GM06990 (cell line): ENCODE results near the gene OXCT2.
"Not testable (repeated sequence)": the region's sequence is repeated elsewhere in the genome, so short reads cannot be mapped to it uniquely, and the experiment has no call there.

Source experiments
- DNase-seq: peaks from one replicate; pipeline ENCODE4 v3.0.0-alpha.2; 2011; ENCODE audit not compliant: insufficient read length; ENCODE audit errors: extremely low read depth
- H3K27me3 ChIP-seq: replicated peaks from 2 replicates; pipeline ENCODE4 v1.6.0; 2011; ENCODE audit warnings: low read length; ENCODE audit not compliant: control insufficient read depth, insufficient read depth
- H3K36me3 ChIP-seq: 2 replicates; pipeline ENCODE4 v1.5.1; 2011; ENCODE audit warnings: low read length; ENCODE audit not compliant: control insufficient read depth, insufficient read depth
- H3K4me3 ChIP-seq: replicated peaks from 2 replicates; pipeline ENCODE4 v1.5.1; 2011; ENCODE audit warnings: low read depth, mild to moderate bottlenecking, control low read depth, low read length
- TF ChIP-seq, protein P1 (sequence below): IDR thresholded peaks from 2 replicates; pipeline ENCODE4 v1.5.1; 2011; ENCODE audit warnings: low read length, control low read depth, mild to moderate bottlenecking, inconsistent platforms; ENCODE audit not compliant: insufficient read depth, poor library complexity, severe bottlenecking

The OXCT2 gene

DNA sequence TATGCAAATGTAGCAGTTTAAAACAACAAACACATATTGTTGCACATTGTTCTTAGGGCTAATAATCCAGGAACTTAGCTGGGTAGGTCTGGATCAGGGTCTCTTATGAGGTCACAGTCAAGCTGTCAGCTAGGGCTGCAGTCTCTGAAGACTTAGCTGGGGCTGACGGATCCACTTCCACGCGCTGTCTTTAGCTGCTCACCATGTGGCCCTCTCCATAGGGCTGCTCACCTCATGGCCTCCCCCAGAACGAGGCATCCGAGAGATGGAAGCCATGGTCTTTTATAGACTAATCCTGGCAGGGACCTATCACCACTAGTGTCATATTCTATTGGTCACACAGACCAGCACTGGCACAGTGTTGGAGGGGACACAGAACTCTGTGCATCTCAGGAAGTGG is 8.7 kb upstream of the OXCT2 start:
- no peak for DNase-seq
- Histone ChIP-seq H3K4me3 (no peak overlapping the region), H3K27me3 (no peaks in the 10 kb centered on the region), H3K36me3 (no peaks in the 10 kb centered on the region; the same call in 1 of the 2 replicates)
- TF ChIP-seq, protein P1, sequence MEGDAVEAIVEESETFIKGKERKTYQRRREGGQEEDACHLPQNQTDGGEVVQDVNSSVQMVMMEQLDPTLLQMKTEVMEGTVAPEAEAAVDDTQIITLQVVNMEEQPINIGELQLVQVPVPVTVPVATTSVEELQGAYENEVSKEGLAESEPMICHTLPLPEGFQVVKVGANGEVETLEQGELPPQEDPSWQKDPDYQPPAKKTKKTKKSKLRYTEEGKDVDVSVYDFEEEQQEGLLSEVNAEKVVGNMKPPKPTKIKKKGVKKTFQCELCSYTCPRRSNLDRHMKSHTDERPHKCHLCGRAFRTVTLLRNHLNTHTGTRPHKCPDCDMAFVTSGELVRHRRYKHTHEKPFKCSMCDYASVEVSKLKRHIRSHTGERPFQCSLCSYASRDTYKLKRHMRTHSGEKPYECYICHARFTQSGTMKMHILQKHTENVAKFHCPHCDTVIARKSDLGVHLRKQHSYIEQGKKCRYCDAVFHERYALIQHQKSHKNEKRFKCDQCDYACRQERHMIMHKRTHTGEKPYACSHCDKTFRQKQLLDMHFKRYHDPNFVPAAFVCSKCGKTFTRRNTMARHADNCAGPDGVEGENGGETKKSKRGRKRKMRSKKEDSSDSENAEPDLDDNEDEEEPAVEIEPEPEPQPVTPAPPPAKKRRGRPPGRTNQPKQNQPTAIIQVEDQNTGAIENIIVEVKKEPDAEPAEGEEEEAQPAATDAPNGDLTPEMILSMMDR = no peak

DNA sequence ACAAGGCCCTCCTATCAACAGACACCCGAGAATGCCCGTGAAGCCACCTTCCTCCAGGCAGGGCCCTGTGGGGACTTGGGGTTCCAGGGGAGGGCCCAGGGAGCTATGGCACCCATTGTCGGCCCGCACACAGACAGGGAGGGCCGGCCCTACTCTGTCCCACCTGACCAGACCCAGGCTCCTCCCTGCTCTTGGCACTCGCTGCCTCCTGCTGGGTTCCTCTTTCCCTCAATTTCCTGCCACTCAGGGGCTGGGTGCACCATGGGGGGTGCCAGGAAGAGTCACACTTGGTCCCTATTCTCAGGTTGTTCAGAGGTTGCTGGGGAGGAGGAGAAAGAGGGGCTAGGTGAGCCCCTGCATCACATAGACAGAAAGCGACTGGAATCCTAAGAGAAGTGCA is 8.0 kb upstream of the OXCT2 start:
- TF ChIP-seq, protein P1 = no peak
- no peaks in the 10 kb centered on the region for H3K27me3 ChIP-seq
- no peak overlapping the region for H3K4me3 ChIP-seq
- no peaks in the 10 kb centered on the region; the same call in 1 of the 2 replicates for H3K36me3 ChIP-seq
- no peak for DNase-seq

DNA sequence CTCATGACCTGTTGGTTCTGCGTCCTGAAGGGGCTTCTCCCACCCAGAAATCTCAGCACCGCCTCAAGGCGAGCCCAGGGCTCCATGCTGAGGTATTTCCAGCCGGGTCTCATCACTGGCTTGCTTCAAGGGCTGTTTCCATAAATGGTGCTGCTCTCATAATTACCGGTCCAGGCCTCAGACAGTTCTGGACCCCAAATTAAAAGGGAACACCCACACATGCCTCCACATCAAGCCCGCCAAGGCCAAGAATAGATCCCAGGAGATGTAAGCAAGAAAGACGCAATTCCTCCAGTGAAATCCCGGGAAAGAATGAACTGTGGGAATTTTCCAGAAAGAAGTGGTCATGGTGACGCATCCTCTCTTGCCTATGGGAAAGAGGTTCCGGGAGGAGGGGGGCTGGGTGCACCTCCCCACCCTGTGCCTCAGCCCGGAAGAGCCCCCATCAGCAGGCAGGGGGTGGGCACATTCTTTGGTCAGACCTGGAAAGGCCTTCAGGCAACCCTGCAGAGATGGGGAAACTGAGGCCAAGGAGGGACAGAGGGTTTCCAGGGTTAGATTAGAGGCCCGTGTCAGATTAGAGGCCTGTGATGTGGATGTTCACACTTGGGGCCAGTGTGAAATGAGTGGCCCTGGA is 7.4 kb upstream of the OXCT2 start:
- not testable (repeated sequence) for H3K27me3 ChIP-seq, H3K36me3 ChIP-seq, H3K4me3 ChIP-seq, DNase-seq

DNA sequence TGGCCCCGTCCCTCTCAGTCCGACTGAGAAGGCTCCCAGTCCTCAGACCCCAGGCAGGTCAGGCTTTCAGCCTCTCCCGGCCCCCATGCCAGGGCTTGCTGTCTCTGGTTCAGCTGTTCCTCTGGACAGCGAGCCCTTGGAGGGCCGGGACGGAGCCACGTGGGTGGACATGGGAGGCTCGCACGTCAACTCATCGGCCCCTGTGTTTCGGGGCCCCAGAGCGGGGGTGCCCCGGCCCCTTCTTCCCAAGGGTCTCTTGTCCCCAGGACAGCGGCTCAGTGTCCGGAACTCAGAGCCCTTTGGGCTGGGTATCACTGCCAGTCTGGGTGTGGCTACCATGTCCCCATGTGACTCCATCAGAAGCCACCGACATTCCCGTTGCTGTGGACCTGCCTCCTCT is 6.7 kb upstream of the OXCT2 start:
- H3K4me3 ChIP-seq, DNase-seq, H3K36me3 ChIP-seq, H3K27me3 ChIP-seq: not testable (repeated sequence)

DNA sequence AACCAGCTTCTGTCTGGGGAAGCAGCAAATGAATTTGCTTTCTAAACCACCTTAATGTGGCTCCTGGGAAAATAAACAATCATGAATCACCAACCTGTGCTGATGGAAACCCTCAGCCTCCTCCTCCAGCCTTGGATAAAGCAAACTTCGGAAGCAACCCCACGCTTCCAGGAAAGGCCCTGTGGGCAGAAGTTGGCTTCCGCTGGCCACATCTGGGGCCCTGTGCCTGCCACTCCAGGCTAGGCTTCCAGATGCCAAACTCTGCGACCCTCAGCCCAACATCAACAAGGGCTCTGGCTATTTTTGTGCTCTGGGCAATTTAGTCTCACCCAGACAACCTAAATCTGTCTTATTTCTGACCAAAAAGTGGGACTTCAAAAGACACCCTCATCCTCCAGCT is 6.2 kb upstream of the OXCT2 start:
- no peak overlapping the region for H3K4me3 ChIP-seq
- H3K27me3 ChIP-seq = no peaks in the 10 kb centered on the region
- no peaks in the 10 kb centered on the region; the same call in 1 of the 2 replicates for H3K36me3 ChIP-seq
- DNase-seq = no peak
- TF ChIP-seq, protein P1 = no peak

DNA sequence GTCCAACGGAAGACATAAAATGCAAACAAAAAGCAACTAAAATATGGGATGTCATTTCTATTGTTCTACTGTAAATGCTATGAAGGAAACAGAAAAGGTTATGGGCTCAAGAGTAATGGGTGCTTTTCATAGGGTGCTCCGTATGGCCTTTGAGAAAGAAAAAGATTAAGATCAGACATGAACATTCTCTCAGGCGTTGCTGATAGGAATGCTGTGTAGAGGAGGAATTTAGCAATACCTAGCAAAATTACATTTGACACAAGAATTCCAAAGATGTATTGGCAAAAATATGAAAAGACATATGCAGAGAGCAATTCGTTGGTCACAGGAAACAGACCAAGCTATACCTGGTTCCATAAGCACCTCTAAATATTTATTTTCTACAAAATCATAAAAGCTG is 5.7 kb upstream of the OXCT2 start:
- H3K4me3 ChIP-seq = no peak overlapping the region
- no peaks in the 10 kb centered on the region; the same call in 1 of the 2 replicates for H3K36me3 ChIP-seq
- TF ChIP-seq, protein P1 = no peak
- no peak for DNase-seq
- no peaks in the 10 kb centered on the region for H3K27me3 ChIP-seq

DNA sequence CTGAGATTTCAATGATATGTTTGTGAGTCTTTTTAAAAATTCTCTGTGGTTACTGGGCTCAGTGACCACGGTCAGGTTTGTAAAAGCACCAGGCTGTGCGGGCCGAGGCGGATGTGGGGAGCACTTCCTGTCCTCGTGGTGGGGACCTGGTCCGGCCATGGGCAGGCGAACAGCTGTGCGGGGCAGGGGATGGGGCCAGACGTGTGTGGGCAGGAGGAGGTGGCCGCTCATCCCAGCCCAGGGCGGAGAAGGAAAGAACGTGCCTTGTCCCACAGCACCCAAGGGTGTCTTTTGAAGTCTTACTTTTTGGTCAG is 5.2 kb upstream of the OXCT2 start:
- no peaks in the 10 kb centered on the region; the same call in 1 of the 2 replicates for H3K36me3 ChIP-seq
- peak; percentile 77 for DNase-seq
- H3K27me3 ChIP-seq = no peaks in the 10 kb centered on the region
- H3K4me3 ChIP-seq = no peak overlapping the region
- TF ChIP-seq, protein P1 = no peak

DNA sequence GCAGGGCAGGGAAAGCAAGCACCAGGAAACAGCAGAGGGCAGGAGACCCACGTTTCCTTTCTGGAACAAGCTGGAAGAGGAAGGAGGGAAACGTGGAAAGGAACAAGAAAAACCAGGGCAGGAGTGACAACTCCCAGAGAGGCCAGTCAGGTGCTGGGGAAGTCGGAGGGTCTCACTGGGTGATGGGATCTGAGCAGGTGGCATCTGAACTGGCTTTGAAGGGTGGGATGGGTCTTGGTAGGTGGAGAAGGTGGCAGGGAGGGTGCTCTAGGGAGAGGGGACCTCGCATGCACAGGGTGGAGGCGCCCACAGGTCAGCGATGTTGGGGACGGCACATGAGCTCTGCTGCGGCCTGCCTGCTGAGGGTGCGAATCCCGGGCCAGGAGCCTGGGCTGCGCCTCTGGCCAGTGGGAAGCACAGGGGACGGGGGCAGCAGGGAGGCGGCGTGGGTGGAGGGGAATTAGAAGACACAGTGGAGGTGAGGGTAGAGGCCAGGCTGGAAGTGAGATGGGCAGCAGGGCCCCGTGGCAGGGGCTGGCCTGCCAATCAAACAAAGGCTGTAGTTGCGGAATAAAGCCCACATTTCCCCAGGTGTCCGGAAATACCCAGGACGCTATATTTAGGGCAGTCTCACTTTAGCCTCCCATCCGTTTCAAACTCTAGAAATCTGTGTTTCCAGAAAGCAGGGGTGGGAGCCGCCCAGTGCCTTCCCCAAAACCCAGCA is 4.7 kb upstream of the OXCT2 start:
- H3K27me3 ChIP-seq, H3K36me3 ChIP-seq: not testable (repeated sequence)

DNA sequence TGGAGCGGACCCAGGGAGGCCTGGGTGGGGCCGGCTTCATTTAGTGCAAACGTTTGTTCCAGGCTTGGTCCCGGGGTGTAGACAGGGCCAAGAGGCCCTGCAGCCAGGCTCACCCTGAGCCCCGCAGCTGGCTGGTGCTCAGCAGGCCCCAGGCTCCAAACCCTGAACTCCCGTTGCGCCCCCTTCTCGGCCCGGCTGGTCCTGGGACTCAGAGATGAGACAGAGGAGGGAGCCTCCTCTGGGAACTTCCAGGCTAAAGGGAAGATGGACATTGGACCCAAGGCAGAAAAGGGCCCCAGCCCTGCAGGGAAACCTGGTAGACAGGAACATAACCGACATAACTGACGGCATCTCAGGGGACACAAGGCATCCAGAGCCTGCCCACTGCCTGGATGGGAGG is 4.0 kb upstream of the OXCT2 start:
- DNase-seq = not testable (repeated sequence)

More for the DNA sequence above, 4.7 kb upstream of the OXCT2 start:
- DNase-seq, H3K4me3 ChIP-seq: not testable (repeated sequence)

More for the DNA sequence above, 4.0 kb upstream of the OXCT2 start:
- not testable (repeated sequence) for H3K4me3 ChIP-seq, H3K27me3 ChIP-seq, H3K36me3 ChIP-seq
